Activated T-cell treated with anti-CD3 and anti-CD28 coated beads for 4 hours (primary cell): ENCODE results near the gene CTTNBP2.

Experiments
- DNase-seq: peaks from one replicate; pipeline ENCODE4 v3.0.0-alpha.2; 2020

CTTNBP2 gene, protein sequence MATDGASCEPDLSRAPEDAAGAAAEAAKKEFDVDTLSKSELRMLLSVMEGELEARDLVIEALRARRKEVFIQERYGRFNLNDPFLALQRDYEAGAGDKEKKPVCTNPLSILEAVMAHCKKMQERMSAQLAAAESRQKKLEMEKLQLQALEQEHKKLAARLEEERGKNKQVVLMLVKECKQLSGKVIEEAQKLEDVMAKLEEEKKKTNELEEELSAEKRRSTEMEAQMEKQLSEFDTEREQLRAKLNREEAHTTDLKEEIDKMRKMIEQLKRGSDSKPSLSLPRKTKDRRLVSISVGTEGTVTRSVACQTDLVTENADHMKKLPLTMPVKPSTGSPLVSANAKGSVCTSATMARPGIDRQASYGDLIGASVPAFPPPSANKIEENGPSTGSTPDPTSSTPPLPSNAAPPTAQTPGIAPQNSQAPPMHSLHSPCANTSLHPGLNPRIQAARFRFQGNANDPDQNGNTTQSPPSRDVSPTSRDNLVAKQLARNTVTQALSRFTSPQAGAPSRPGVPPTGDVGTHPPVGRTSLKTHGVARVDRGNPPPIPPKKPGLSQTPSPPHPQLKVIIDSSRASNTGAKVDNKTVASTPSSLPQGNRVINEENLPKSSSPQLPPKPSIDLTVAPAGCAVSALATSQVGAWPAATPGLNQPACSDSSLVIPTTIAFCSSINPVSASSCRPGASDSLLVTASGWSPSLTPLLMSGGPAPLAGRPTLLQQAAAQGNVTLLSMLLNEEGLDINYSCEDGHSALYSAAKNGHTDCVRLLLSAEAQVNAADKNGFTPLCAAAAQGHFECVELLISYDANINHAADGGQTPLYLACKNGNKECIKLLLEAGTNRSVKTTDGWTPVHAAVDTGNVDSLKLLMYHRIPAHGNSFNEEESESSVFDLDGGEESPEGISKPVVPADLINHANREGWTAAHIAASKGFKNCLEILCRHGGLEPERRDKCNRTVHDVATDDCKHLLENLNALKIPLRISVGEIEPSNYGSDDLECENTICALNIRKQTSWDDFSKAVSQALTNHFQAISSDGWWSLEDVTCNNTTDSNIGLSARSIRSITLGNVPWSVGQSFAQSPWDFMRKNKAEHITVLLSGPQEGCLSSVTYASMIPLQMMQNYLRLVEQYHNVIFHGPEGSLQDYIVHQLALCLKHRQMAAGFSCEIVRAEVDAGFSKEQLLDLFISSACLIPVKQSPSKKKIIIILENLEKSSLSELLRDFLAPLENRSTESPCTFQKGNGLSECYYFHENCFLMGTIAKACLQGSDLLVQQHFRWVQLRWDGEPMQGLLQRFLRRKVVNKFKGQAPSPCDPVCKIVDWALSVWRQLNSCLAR (N-terminal part only)

DNA sequence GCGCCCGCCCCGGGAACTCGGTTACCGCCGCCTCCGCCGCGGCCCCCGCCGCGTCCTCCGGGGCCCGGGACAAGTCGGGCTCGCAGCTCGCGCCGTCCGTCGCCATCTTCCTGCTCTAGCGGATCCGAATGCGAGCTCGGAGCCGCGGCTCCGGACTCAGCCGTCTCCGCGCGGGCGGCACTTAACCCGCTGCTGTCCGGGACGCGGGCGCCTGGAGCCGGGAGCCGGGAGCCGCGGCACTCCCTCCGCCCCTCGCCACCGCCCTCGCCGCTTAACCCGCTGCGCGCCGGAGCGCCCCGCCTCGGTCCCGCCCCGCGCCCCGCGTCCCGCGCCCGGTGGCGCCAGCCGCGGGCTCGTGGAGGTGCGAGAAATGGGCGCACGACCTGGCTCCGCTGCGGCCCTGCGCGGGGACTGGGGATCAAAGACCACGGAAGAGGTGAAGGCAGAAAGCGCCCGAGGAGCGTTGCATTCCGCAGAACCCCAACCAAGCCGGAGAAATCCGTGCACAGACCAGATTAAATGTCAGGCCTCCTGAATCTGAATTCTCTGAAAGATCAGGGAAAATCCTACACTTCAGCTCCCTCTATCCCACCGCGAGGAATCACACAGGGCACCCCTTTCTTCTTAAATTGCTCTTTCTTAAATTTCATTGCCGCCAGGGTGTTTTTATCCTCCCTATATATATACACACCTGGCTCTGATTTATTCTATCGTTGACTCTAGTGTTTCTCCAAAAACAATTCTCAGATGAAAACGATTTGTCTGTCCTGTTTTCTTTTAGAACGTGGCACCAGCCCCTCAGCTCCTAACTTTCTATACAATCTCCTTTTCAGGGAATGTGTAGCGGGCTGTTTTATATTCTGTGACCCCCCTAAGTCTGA lies at the start of gene CTTNBP2:
TSS of gene CTTNBP2 (minus strand) at position 132 of the 881 bp plus-strand sequence. CDS start at position 106, 26 bp downstream.
- DNase-seq = no peak

- no peak for DNase-seq
Observed at GRCh38 chr7:117916309-117916708, 43.1 kb upstream of the CTTNBP2 start.

GRCh38 chr7:117912421-117912820 lies 39.2 kb upstream of the CTTNBP2 start:
- no peak for DNase-seq

DNA sequence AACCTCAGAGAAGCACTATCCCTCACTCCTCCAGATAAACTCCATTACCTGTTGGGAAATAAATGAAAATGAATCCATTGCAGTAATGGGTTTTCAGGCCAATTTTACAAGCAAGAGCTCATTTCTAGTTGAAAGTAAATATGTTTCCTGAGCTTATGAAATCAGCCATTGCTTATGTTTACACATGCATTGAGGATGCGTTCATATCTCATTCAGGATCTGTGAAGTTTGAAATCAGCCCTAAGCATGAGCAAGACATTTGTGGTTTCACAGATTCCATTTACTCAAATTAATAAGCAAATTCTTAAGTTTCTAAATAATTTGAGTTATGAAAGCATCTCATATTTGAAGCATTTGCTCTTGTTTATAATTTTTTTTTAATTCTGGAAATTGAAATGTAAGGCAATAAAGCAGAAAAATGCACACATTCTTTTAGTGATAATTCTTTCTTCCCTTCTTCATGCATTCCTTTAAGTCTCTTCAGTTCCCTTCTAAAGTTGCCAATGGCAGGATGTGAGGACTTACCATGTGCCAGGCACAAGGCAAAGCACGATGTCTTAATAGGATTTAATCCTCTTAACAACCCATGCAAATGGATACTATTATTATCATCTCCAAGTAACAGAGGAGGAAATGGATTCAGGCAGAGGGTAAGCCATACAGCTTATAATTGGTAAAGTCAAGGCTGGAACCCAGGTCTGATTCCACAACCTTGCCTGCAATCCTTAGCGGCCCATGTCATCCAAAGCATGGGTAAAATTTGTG lies 35.0 kb upstream of the CTTNBP2 start:
- no peak for DNase-seq

- DNase-seq = no peak
Observed at GRCh38 chr7:117907049-117907640, 33.9 kb upstream of the CTTNBP2 start.

DNA sequence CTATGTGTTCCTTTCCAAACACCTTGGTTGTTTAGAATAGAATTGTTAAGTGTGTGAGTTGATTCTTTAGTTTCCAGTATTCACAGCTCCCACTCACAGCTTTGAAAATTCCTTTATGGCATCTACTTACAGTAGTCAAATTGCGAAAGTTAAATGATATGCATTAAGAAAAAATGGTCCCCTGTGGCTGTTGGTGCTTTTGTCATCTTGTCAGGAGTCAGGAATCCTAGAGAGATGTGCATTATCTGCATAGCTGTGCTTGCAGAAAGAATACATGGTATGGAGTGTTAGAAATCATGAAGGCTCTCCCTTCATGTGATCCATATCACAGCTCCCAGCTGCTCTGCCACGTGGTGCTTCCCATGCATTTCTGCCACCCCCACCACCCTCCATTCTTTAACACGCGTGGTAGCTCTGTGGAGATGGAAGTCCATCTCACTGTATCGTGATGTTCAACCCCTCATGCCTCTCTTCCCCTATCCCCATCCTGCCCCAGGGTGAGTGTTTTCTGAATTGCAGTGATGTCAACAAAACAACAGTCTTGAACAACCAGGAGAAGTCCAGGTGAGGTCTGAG lies 29.2 kb upstream of the CTTNBP2 start:
- DNase-seq = no peak

DNA sequence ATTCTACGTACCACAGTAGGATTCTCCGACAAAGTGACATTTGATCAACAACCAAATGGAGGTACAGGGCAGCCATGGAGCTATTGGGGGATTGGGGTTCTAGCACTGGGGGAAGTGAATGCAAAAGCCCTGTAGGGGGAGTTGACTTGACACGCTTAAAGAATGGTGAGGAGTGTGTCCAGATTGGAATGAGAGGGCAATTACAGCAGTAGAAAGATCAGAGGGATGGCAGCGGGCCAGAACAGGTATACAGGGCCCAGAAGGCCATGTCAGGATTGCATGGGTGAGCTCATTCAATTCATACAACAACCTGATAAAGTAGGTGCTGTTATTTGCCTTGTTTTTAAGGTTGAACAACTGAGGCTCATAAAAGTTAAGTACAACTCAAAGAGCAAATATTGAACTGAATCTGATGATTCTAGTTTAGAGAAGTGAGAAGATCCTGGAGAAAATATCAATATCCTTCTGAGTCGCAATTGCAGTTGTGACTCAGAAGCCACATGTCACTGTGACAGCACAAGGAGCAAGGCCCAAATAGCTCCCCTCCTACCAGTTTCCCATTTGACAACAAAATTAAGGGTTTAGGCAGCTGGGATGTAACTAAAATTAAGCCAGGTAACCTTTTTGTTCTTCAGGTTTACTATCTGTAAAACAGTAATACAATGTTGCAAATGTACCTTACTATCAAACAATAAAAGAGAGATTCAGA lies 28.0 kb upstream of the CTTNBP2 start:
- DNase-seq = no peak

GRCh38 chr7:117896339-117896738 lies 23.1 kb upstream of the CTTNBP2 start:
- DNase-seq = no peak

DNA sequence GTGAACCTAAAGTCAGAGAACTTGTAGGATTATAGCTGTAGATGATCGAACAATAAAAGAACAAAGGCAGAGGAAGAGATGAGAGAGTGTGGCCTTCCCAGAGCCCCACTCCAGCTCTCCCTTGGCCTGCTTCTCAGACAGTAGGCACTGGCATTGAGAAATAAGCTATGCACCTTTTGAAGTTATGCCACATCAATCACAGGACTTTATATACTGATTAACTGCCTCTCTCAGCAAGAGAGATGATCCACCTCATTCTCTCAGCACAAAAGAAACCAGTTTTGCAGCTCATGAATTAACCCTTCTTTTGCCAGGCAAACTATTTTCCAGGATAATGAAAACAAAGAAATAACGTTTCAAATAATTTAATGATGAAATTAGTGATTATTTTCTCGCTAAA lies 22.0 kb upstream of the CTTNBP2 start:
- DNase-seq = no peak

DNA sequence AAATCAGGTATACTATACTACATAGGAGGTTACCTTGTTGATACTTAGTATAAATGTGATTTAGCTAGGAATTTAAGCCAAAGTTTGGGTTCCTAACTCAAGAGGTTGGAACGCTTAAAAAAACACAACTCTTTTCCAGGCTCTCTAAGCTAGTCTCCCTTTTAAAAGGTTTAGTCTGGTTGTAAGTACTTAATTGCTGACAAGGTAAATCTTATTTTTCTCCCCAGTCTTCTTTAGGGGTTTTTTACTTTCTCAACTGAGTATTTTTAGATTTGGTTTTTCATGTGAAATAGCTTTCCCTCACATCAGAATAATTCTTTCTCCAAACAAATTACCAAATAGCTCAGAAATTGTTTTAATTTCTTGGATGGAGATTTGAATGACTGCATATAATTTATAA lies 20.8 kb upstream of the CTTNBP2 start:
- no peak for DNase-seq

DNA sequence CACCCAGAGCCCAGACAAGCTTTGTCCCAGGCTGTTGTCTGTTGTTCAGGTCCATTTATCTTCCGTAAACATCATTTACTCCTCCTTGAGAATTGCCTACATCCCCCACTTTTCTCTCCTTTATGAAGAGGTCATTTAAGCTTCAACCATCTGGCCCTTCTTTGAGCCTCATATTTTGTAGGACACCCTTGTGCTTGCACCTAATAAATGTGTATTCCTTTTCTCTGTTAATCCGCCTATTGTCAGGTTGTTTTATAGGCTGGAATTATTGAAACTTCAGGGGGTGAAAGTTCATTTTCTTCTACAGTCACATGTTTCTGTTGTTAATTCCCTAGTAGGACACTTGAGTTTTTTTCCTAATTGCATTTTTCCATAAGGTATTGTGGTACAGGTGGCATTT lies 19.6 kb upstream of the CTTNBP2 start:
- no peak for DNase-seq

DNA sequence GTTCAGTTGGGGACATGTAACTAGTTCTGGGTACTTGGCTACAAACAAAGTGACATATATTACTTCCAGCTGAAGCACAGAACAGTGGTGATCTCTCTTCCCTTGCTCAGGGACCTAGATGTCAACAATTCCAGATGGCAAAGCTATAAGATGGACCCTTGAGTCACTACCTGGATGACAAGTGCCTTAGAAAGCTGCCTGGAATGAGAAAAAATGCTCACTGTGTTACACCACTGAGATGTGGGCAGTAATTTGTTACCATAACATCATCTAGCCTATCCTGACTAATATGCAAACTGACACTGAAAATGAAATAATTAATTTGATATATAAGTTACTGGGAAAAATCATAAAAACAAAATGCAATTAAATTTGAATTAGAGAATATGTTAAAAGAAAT lies 16.4 kb upstream of the CTTNBP2 start:
- no peak for DNase-seq

GRCh38 chr7:117888627-117889026 lies 15.4 kb upstream of the CTTNBP2 start:
- DNase-seq = no peak

DNA sequence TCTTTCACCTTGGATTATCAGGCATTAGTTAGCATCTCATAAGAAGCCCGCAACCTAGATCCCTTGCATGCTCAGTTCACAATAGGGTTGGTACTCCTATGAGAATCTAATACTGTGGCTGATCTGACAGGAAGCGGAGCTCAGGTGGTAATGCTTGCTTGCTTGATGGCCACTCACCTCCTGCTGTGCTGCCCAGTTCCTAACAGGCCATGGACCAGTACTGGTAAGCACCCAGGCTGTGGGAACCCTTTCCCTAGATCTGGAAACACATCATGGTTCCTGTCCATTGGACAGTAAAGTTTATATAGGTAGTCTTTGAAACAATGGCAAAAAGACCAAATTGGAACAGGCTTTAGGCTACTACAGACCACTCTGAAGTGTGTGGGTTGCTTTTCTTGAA lies 9.4 kb upstream of the CTTNBP2 start:
- no peak for DNase-seq

DNA sequence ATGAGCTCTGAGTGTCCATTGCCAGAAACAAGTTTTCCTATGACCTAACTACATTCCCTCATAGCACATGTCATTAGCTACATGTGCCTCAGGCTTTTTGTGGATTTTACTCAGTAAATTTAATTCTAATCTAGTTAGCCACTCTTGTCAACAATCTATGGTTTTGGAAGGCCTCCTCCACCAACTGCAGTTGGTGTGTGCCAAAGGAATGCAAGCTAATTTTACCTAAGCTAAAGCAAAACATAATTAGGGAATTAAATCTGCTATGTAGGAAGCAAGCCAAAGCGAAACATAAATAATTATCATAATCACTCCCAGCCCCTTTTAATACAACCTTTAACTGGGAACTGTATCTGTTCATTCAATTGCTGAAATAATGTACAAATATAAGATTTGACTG lies 3.5 kb upstream of the CTTNBP2 start:
- DNase-seq = no peak

DNA sequence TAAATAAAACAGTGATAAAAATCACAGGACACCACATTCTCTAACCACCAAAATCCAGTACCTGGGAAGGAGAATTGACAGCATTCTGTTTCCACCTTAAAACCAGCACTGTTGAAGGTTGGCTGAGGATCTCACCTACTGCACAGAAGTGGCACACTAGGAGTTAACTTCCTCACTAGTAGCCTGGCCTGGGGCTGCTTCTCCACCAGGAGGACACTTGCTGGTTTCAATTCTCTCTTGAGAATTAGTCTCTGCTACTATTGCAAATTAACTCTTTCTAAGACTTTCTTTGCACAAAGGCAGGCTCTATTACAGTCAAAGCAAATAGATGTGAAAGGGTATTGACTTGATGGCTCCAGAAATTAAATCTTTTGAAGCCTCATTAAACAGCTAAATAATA lies 2.3 kb upstream of the CTTNBP2 start:
- DNase-seq = no peak

DNA sequence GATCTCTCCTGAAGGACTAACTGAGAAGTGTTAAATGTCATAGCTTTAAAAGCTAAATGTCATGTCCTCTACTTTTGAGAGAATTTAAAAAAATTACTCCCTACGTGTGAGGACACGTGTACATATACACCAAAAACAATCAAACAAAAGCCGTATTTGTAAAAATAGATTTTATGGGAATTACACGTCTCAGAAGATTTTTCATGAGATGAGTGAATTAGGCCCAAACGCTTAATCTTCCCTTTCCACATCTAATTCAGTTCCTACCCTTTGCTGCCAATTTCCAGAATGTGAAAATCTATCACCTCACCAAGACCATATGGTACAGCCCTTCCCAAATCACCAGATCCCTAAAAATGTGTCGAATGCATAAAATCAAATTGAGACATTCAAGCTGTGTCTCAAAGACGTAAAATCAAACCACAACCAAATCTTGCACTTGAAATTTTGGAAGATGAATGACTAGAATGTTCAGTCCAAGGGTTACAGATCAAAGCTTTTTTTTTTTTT lies 1.0 kb upstream of the CTTNBP2 start:
- DNase-seq = no peak

GRCh38 chr7:117872561-117873309 lies 506 bp downstream of the CTTNBP2 start:
- DNase-seq = no peak
